ENCODE data around the gene FADS2. TPM values are rescaled to one million over a fixed set of nuclear protein-coding genes. Genes with fewer than 3 reads are reported as not detected.

The FADS2 gene
- total RNA-seq, 2 experiments from 2014 or later, result 0.95 to 2.8 TPM

DNA sequence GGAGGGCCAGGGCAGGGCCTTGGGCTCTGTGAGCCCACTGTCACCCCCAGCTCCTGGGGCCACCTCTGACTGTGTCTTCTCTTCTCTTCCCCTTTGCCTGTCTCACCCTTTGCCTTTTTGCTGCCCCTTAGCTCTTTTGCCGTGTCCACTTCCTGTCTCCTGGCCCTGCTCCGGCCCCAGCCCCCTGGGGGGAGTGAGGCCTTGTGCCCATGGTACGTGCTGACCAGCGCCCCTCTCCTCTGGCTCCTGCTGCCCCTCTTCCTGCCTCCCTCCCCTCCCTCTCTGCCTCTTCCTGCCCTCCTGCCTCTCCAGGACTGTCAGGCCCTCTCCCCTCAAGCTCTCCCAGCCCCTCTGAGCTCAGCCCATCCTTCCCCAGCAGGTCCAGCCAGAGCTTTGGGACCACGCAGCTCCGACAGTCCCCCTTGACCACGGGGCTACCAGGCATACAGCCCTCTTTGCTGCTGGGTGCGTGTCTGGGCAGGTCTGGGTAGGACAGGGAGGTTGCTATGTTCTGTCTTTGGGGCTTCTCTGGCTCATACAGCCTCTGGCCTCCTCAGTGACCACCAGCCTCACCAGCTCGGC, 47.4 kb upstream of the FADS2 start:
- H4K20me1 ChIP-seq (ENCODE audit: insufficient read depth, low read length), result no peaks in the 10 kb centered on the region
- H3K9me2 ChIP-seq (ENCODE audit: insufficient read depth, low read length), result no peaks in the 10 kb centered on the region
- no TSS peak for BruUV-seq (replicated peaks)
- TF ChIP-seq EZH2phosphoT487 (IDR thresholded peaks at IDR 0.05; ENCODE audit: borderline replicate concordance, low read depth, low read length), result no peak
- TF ChIP-seq, protein P1, sequence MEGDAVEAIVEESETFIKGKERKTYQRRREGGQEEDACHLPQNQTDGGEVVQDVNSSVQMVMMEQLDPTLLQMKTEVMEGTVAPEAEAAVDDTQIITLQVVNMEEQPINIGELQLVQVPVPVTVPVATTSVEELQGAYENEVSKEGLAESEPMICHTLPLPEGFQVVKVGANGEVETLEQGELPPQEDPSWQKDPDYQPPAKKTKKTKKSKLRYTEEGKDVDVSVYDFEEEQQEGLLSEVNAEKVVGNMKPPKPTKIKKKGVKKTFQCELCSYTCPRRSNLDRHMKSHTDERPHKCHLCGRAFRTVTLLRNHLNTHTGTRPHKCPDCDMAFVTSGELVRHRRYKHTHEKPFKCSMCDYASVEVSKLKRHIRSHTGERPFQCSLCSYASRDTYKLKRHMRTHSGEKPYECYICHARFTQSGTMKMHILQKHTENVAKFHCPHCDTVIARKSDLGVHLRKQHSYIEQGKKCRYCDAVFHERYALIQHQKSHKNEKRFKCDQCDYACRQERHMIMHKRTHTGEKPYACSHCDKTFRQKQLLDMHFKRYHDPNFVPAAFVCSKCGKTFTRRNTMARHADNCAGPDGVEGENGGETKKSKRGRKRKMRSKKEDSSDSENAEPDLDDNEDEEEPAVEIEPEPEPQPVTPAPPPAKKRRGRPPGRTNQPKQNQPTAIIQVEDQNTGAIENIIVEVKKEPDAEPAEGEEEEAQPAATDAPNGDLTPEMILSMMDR (conservative IDR thresholded peaks at IDR 0.05; ENCODE audit: low read length), result no peak
- no peak overlapping the region for H3K27ac ChIP-seq (ENCODE audit: low read depth, low read length, poor library complexity, severe bottlenecking)
- ChIA-PET POLR2A (no interaction called here), CTCF (ENCODE audit: unreplicated experiment) (interaction anchor here (0.6 kb wide), 1 partner anchor 47 kb away, joined by 3 read pairs; no protein-coding TSS in a partner anchor)
- H3K79me2 ChIP-seq (ENCODE audit: insufficient read depth, low read depth, low read length), result no peaks in the 10 kb centered on the region
- H3K4me2 ChIP-seq (ENCODE audit: low read length), result no peak overlapping the region
- H2AFZ ChIP-seq (ENCODE audit: low read length), result no peak overlapping the region
- no peaks in the 10 kb centered on the region for H3K4me1 ChIP-seq (ENCODE audit: insufficient read depth, low read length, poor library complexity, severe bottlenecking)
- H3K4me3 ChIP-seq (ENCODE audit: low read depth, low read length, poor library complexity, severe bottlenecking), result no peak overlapping the region
- intact Hi-C loops (cut with micrococcal nuclease; ENCODE audit: unreplicated experiment), result no loop called here
- H3K9me3 ChIP-seq (ENCODE audit: low read length), result no peaks in the 10 kb centered on the region
- DNase-seq (ENCODE audit: low spot score), result no peak
- peaks cover 7% of the 10 kb centered on the region for H3K36me3 ChIP-seq (ENCODE audit: insufficient read depth, low read length)

DNA sequence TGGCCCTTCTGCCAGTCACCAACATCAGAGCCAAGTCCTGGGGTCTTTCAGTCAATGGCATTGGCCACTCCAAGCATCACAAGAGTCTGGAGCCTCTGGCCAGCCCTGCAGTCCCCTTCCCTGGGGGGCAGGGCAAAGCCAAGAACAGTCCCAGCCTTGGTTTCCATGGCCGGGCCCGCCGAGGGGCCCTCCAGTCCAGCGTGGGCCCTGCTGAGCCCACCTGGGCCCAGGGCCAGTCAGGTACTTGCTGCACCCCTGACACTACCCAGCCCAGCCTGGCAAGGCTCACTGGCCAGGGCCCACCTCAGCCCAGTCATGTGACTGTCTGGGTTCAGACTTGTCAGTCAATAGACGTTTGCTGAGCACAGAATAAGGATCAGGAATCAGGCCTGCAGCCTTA, 46.5 kb upstream of the FADS2 start:
- Histone ChIP-seq H3K4me3 (ENCODE audit: low read depth, low read length, poor library complexity, severe bottlenecking) (no peak overlapping the region), H3K9me3 (ENCODE audit: low read length) (no peaks in the 10 kb centered on the region), H4K20me1 (ENCODE audit: insufficient read depth, low read length) (no peaks in the 10 kb centered on the region), H3K27ac (ENCODE audit: low read depth, low read length, poor library complexity, severe bottlenecking) (no peak overlapping the region), H3K4me2 (ENCODE audit: low read length) (no peak overlapping the region), H3K36me3 (ENCODE audit: insufficient read depth, low read length) (peaks cover 16% of the 10 kb centered on the region), H3K79me2 (ENCODE audit: insufficient read depth, low read depth, low read length) (no peaks in the 10 kb centered on the region), H3K9me2 (ENCODE audit: insufficient read depth, low read length) (no peaks in the 10 kb centered on the region), H2AFZ (ENCODE audit: low read length) (no peak overlapping the region), H3K4me1 (ENCODE audit: insufficient read depth, low read length, poor library complexity, severe bottlenecking) (no peaks in the 10 kb centered on the region)
- ChIA-PET POLR2A (no interaction called here), CTCF (ENCODE audit: unreplicated experiment) (no interaction called here)
- no peak for DNase-seq (ENCODE audit: low spot score)
- no TSS peak for BruUV-seq (replicated peaks)
- TF ChIP-seq, protein P1 (conservative IDR thresholded peaks at IDR 0.05; ENCODE audit: low read length), result no peak
- TF ChIP-seq EZH2phosphoT487 (IDR thresholded peaks at IDR 0.05; ENCODE audit: borderline replicate concordance, low read depth, low read length), result no peak
- intact Hi-C loops (cut with micrococcal nuclease; ENCODE audit: unreplicated experiment), result no loop called here

DNA sequence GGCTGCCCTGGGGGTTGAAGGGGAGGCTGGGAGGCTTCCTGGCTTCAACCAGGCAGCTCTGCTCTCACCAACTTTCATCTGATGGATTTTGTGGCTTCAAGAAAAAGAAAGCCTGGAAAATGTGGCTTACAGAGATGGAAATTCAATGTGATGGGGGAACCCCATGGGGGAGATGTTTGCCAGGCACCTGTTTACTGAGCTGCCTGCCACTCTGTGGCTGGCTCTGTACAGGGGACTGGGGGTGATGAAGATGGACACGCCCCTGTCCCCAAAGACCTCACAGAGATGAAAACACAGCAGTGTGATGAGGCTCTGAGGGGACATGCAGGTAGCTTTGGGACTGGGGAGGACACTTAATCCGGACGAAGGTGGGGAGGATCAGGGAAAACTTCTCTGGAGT, 45.8 kb upstream of the FADS2 start:
- Histone ChIP-seq H3K27ac (ENCODE audit: low read depth, low read length, poor library complexity, severe bottlenecking) (no peak overlapping the region), H3K9me3 (ENCODE audit: low read length) (no peaks in the 10 kb centered on the region), H3K4me2 (ENCODE audit: low read length) (no peak overlapping the region), H3K4me3 (ENCODE audit: low read depth, low read length, poor library complexity, severe bottlenecking) (no peak overlapping the region), H3K4me1 (ENCODE audit: insufficient read depth, low read length, poor library complexity, severe bottlenecking) (no peaks in the 10 kb centered on the region), H3K36me3 (ENCODE audit: insufficient read depth, low read length) (peaks cover 24% of the 10 kb centered on the region), H2AFZ (ENCODE audit: low read length) (no peak overlapping the region), H3K79me2 (ENCODE audit: insufficient read depth, low read depth, low read length) (no peaks in the 10 kb centered on the region), H4K20me1 (ENCODE audit: insufficient read depth, low read length) (no peaks in the 10 kb centered on the region), H3K9me2 (ENCODE audit: insufficient read depth, low read length) (no peaks in the 10 kb centered on the region)
- no TSS peak for BruUV-seq (replicated peaks)
- CTCF ChIA-PET (ENCODE audit: unreplicated experiment), result no interaction called here
- POLR2A ChIA-PET, result interaction anchor here (0.9 kb wide), 1 partner anchor 9 kb away, joined by 3 read pairs; no protein-coding TSS in a partner anchor
- intact Hi-C loops (cut with micrococcal nuclease; ENCODE audit: unreplicated experiment), result no loop called here
- no peak for TF ChIP-seq EZH2phosphoT487 (IDR thresholded peaks at IDR 0.05; ENCODE audit: borderline replicate concordance, low read depth, low read length)
- TF ChIP-seq, protein P1 (conservative IDR thresholded peaks at IDR 0.05; ENCODE audit: low read length), result no peak
- no peak for DNase-seq (ENCODE audit: low spot score)

Measured in OCI-LY7 (cell line).